ENCODE results near the gene MMP25. TPM values are rescaled to one million over a fixed set of nuclear protein-coding genes. Genes with fewer than 3 reads are reported as not detected.

MMP25 gene
- total RNA-seq, 1 experiment from 2014 or later: 49.0 TPM

DNA sequence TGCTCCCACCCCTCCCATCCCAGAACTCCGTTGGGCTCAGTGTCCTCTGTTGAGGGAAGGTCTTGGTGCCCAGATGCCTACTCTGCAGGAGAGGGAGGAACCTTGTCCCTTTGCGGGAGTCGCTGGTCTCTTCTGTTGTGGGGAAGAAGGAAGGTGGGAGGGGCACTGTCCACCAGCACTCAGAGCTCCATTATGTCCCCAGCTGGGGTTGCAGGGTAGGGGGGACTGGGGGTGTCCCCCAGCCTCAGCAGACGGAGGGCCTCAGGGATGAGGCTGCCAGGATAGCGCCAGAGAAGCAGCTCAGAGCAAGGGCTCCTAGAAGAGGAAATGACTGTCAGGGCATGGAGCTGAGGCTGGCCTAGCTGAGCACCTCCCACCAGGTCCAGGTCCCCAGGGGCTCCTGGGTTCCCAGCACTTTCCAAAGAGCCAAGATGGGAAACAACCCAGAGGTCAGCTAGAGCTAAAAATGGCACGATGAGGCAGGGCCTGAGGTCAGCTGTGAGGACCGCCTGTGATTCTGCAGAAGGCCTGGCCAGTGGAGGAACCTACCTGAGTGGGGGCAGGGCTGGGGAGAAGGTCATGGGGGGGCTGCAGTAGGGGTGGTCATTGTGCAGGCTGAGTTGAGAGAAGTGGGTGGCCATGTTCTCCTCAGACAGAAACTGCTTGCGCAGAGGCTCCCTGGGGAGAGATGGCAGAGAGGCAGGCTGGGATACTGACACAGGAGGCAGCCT is 23.5 kb upstream of the MMP25 start (continued):
- 0 out of 2 replicates have a peak, but pooled peaks have one; percentile 12 for TF ChIP-seq NR2C2 (CRISPR knock-in tag; IDR thresholded peaks at IDR 0.05)
- TF ChIP-seq ZNF219 (CRISPR knock-in tag; IDR thresholded peaks at IDR 0.05; ENCODE audit: borderline replicate concordance): no peak
- TF ChIP-seq, protein P1, sequence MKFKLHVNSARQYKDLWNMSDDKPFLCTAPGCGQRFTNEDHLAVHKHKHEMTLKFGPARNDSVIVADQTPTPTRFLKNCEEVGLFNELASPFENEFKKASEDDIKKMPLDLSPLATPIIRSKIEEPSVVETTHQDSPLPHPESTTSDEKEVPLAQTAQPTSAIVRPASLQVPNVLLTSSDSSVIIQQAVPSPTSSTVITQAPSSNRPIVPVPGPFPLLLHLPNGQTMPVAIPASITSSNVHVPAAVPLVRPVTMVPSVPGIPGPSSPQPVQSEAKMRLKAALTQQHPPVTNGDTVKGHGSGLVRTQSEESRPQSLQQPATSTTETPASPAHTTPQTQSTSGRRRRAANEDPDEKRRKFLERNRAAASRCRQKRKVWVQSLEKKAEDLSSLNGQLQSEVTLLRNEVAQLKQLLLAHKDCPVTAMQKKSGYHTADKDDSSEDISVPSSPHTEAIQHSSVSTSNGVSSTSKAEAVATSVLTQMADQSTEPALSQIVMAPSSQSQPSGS (CRISPR knock-in tag; IDR thresholded peaks at IDR 0.05; ENCODE audit: borderline replicate concordance, low read depth): no peak
- no peak for TF ChIP-seq SP1 (CRISPR knock-in tag; conservative IDR thresholded peaks at IDR 0.05)

DNA sequence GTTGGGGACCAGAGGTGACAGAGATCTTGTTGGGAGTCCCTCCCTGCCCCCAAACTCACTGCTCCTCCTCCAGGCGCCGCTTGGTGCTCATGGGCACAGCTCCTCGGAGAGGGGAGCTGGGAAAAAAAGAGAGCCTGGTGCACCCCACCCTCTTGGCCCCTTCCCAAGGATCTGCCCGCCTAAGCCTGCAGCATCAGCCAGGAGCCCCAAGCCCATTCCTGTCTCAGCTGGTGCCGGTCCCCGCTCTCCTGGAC is 23.0 kb upstream of the MMP25 start:
- Mint-ChIP-seq H3K9me3 (no peaks in the 10 kb centered on the region), H3K4me1 (peaks cover 40% of the 10 kb centered on the region), H3K36me3 (peaks cover 18% of the 10 kb centered on the region), H3K4me3 (peak overlapping the region; percentile 86), H3K27me3 (ENCODE audit: low read depth) (peaks cover 2% of the 10 kb centered on the region; the same call in 1 of the 2 replicates), H3K27ac (peak overlapping the region; percentile 99)
- ChIA-PET CTCF (interaction anchor here (0.7 to 8.6 kb wide), 10 partner anchors 8 to 127 kb away, joined by 3 to 360 read pairs (median 6); partner anchors contain the start of genes CLDN9 and FLYWCH1), POLR2A (interaction anchor here (0.6 to 17.1 kb wide), 6 partner anchors 9 to 1230 kb away, joined by 3 to 502 read pairs (median 4); partner anchors contain the start of genes CLDN9 and ZSCAN10)
- DNase-seq (ENCODE audit: low spot score): no peak
- no peak for ATAC-seq
- 0 out of 2 replicates have a peak, but pooled peaks have one; percentile 44 for TF ChIP-seq ZNF263 (CRISPR knock-in tag; IDR thresholded peaks at IDR 0.05; ENCODE audit: low read depth)
- 0 out of 2 replicates have a peak, but pooled peaks have one; percentile 23 for TF ChIP-seq TP53 (CRISPR knock-in tag; IDR thresholded peaks at IDR 0.05)
- TF ChIP-seq, protein P2, sequence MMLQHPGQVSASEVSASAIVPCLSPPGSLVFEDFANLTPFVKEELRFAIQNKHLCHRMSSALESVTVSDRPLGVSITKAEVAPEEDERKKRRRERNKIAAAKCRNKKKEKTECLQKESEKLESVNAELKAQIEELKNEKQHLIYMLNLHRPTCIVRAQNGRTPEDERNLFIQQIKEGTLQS (CRISPR knock-in tag; conservative IDR thresholded peaks at IDR 0.05): no peak; the same call in 1 of the 2 replicates
- TF ChIP-seq, protein P3, sequence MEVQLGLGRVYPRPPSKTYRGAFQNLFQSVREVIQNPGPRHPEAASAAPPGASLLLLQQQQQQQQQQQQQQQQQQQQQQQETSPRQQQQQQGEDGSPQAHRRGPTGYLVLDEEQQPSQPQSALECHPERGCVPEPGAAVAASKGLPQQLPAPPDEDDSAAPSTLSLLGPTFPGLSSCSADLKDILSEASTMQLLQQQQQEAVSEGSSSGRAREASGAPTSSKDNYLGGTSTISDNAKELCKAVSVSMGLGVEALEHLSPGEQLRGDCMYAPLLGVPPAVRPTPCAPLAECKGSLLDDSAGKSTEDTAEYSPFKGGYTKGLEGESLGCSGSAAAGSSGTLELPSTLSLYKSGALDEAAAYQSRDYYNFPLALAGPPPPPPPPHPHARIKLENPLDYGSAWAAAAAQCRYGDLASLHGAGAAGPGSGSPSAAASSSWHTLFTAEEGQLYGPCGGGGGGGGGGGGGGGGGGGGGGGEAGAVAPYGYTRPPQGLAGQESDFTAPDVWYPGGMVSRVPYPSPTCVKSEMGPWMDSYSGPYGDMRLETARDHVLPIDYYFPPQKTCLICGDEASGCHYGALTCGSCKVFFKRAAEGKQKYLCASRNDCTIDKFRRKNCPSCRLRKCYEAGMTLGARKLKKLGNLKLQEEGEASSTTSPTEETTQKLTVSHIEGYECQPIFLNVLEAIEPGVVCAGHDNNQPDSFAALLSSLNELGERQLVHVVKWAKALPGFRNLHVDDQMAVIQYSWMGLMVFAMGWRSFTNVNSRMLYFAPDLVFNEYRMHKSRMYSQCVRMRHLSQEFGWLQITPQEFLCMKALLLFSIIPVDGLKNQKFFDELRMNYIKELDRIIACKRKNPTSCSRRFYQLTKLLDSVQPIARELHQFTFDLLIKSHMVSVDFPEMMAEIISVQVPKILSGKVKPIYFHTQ (CRISPR knock-in tag; IDR thresholded peaks at IDR 0.05): 0 out of 2 replicates have a peak, but pooled peaks have one; percentile 11
- TF ChIP-seq EMX1 (CRISPR knock-in tag; IDR thresholded peaks at IDR 0.05): peak; percentile 22; the same call in 1 of the 2 replicates
- peak; percentile 74; the same call in 1 of the 2 replicates for TF ChIP-seq ZNF671 (CRISPR knock-in tag; IDR thresholded peaks at IDR 0.05)
- 0 out of 2 replicates have a peak, but pooled peaks have one; percentile 51 for TF ChIP-seq ZNF416 (CRISPR knock-in tag; IDR thresholded peaks at IDR 0.05)
- no peak for TF ChIP-seq ZNF423 (CRISPR knock-in tag; IDR thresholded peaks at IDR 0.05)

DNA sequence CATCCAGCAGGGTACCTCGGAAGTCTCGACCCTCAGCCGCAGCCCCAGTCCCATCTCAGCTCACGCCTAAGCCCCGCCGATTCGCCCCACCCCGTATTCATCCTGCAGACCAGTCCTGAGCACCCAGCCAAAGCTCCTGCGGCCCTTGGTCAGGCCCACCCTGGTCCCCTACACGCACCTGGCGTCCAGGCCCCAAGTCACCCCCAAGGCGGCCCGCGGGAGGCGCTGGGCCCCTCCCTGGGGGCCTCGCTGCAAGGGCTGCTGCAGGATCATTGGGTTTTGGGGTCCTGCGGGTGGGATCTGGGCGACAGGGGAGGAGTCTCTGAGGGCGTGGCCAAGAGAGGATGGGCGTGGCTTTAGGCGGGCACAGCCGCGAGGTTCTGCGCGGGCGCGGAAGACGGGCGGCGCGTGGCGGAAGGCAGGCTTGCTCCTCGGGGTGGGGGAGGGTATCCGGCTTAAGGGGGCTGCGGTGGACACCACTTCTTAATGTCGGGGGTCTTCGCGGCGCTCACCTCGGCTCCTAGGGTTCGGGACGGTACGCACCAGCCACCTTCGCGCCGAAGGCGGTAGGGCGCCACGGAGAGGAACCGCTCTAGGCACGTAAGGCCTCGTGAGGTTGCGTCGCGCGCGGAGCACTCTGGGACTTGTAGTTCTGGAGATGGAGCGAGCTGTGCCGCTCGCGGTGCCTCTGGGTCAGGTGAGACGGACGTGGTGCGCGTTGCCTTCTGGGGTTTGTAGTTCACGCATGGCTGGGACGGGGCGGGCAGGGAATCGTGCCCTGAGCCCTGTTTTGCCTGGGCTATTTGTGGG is 22.5 kb upstream of the MMP25 start, which contains the start of the genes HCFC1R1 and THOC6:
Gene HCFC1R1, minus strand, starts transcription at position 274 of the 810 bp plus-strand sequence. Its CDS starts 1 bp downstream, at position 273.
Gene THOC6, plus strand, starts transcription at position 367 of the 810 bp plus-strand sequence. Its CDS starts 292 bp downstream, at position 659.
- ATAC-seq (peak; percentile 47), DNase-seq (ENCODE audit: low spot score) (peak; percentile 98)
- H3K27me3 Mint-ChIP-seq (ENCODE audit: low read depth): peaks cover 2% of the 10 kb centered on the region; the same call in 1 of the 2 replicates
- CTCF ChIA-PET: interaction anchor here (0.6 to 8.6 kb wide), 11 partner anchors 7 to 127 kb away, joined by 3 to 360 read pairs (median 6); partner anchors contain the start of genes CLDN9 and ZSCAN10
- H3K9me3 Mint-ChIP-seq: no peaks in the 10 kb centered on the region
- H3K4me1 Mint-ChIP-seq: peaks cover 37% of the 10 kb centered on the region
- peak within 1 kb of the TSS; percentile 86 for H3K4me3 Mint-ChIP-seq
- H3K27ac Mint-ChIP-seq: peak within 1 kb of the TSS; percentile 99
- POLR2A ChIA-PET: interaction anchor here (0.6 to 17.1 kb wide), 6 partner anchors 10 to 76 kb away, joined by 3 to 502 read pairs (median 4); partner anchors contain the start of genes CLDN9 and ZSCAN10
- H3K36me3 Mint-ChIP-seq: peaks cover 19% of the 10 kb centered on the region
- TF ChIP-seq CREB1 (CRISPR knock-in tag; IDR thresholded peaks at IDR 0.05) (no peak; the same call in 1 of the 2 replicates), TEAD1 (CRISPR knock-in tag; IDR thresholded peaks at IDR 0.05) (peak; percentile 44; the same call in 1 of the 2 replicates), CREM (CRISPR knock-in tag; IDR thresholded peaks at IDR 0.05) (no peak; the same call in 1 of the 2 replicates), ZNF671 (CRISPR knock-in tag; IDR thresholded peaks at IDR 0.05) (peak; percentile 83; the same call in 1 of the 2 replicates), ETV6 (CRISPR knock-in tag; IDR thresholded peaks at IDR 0.05) (no peak), JUN (CRISPR knock-in tag; IDR thresholded peaks at IDR 0.05) (no peak), SMAD3 (CRISPR knock-in tag; IDR thresholded peaks at IDR 0.05; ENCODE audit: borderline replicate concordance) (no peak)
- TF ChIP-seq, protein P3 (CRISPR knock-in tag; IDR thresholded peaks at IDR 0.05): 0 out of 2 replicates have a peak, but pooled peaks have one; percentile 5
- TF ChIP-seq, protein P4, sequence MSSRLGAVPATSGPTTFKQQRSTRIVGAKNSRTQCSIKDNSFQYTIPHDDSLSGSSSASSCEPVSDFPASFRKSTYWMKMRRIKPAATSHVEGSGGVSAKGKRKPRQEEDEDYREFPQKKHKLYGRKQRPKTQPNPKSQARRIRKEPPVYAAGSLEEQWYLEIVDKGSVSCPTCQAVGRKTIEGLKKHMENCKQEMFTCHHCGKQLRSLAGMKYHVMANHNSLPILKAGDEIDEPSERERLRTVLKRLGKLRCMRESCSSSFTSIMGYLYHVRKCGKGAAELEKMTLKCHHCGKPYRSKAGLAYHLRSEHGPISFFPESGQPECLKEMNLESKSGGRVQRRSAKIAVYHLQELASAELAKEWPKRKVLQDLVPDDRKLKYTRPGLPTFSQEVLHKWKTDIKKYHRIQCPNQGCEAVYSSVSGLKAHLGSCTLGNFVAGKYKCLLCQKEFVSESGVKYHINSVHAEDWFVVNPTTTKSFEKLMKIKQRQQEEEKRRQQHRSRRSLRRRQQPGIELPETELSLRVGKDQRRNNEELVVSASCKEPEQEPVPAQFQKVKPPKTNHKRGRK (CRISPR knock-in tag; IDR thresholded peaks at IDR 0.05; ENCODE audit: borderline replicate concordance): no peak
- TF ChIP-seq, protein P5, sequence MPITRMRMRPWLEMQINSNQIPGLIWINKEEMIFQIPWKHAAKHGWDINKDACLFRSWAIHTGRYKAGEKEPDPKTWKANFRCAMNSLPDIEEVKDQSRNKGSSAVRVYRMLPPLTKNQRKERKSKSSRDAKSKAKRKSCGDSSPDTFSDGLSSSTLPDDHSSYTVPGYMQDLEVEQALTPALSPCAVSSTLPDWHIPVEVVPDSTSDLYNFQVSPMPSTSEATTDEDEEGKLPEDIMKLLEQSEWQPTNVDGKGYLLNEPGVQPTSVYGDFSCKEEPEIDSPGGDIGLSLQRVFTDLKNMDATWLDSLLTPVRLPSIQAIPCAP (CRISPR knock-in tag; IDR thresholded peaks at IDR 0.05): 0 out of 2 replicates have a peak, but pooled peaks have one; percentile 20

Measured in WTC11 (cell line).